Right atrium auricular region (tissue), 2 donors: Measurements from ENCODE around the gene MX1. TPM values are rescaled to one million over a fixed set of nuclear protein-coding genes. Genes with fewer than 3 reads are reported as not detected.
"Not testable (repeated sequence)": the region's sequence is repeated elsewhere in the genome, so short reads cannot be mapped to it uniquely, and the experiment has no call there.

Experiments
- DNase-seq: peaks from one replicate; pipeline ENCODE4 v3.0.0-alpha.2; 2019; ENCODE audit warnings: low spot score
- H3K27ac ChIP-seq, 2 donors: fragments of 200-600 bp; sonication (generic); 1 replicate in 1 of 2; 2 replicates in 1 of 2; pipeline ENCODE4 v1.5.1; 2016 to 2019
- H3K27me3 ChIP-seq, 2 donors: fragments of 200-600 bp; sonication (generic); one replicate each; pipeline versions ENCODE4 v1.5.1 to v1.6.0; 2017 to 2019
- H3K36me3 ChIP-seq: fragments of 200-600 bp; sonication (generic); one replicate; pipeline ENCODE4 v1.5.1; 2016
- H3K4me1 ChIP-seq, 2 donors: fragments of 200-600 bp; sonication (generic); one replicate each; pipeline versions ENCODE4 v1.5.1 to v1.6.0; 2017 to 2019
- H3K4me3 ChIP-seq, 2 donors: fragments of 200-600 bp; sonication (generic); 1 replicate in 1 of 2; 2 replicates in 1 of 2; pipeline ENCODE4 v1.5.1; 2017 to 2019; ENCODE audit warnings: mild to moderate bottlenecking in 1 of 2, moderate library complexity in 1 of 2
- H3K9me3 ChIP-seq, 2 donors: fragments of 200-600 bp; sonication (generic); one replicate each; pipeline ENCODE4 v1.5.1; 2019
- CTCF ChIP-seq, 2 donors: fragments of 200-600 bp; sonication (generic); IDR thresholded peaks; one replicate each; pipeline ENCODE4 v1.5.1; 2019; ENCODE audit warnings: antibody characterized with exemption in 2 of 2
- total RNA-seq, 2 donors: library from RNA; depleted of rRNA; stranded (reverse); fragments of >200 nt; gene quantifications; one replicate each; pipeline ENCODE4 v1.1.0, GENCODE V29; 2016

Gene MX1
- total RNA-seq, 2 donors from 2014 or later = 6.9 to 8.5 TPM

GRCh38 chr21:41407541-41408460, 18.2 kb upstream of the MX1 start:
- DNase-seq = no peak
- H3K4me1 ChIP-seq = no peaks in the 10 kb centered on the region
- no peak for TF ChIP-seq CTCF (IDR thresholded peaks at IDR 0.05)
- peaks cover 0 to under 1% of the 10 kb centered on the region in 2 donors for H3K9me3 ChIP-seq
- no peaks in the 10 kb centered on the region for H3K27me3 ChIP-seq
- H3K27ac ChIP-seq = no peak overlapping the region
- H3K4me3 ChIP-seq = no peak overlapping the region
- H3K36me3 ChIP-seq = peaks cover 14% of the 10 kb centered on the region

- no peaks in the 10 kb centered on the region for H3K27me3 ChIP-seq
Measured at GRCh38 chr21:41410361-41410760, 15.7 kb upstream of the MX1 start.

GRCh38 chr21:41410767-41411448, 15.1 kb upstream of the MX1 start:
- no peaks in the 10 kb centered on the region for H3K4me1 ChIP-seq
- H3K36me3 ChIP-seq = peaks cover 14% of the 10 kb centered on the region
- H3K9me3 ChIP-seq = peaks cover 0 to 5% of the 10 kb centered on the region in 2 donors
- no peak overlapping the region for H3K27ac ChIP-seq
- TF ChIP-seq CTCF (IDR thresholded peaks at IDR 0.05) = no peak
- H3K4me3 ChIP-seq = no peak overlapping the region
- no peak for DNase-seq
- H3K27me3 ChIP-seq = no peaks in the 10 kb centered on the region

More at GRCh38 chr21:41410361-41410760, 15.7 kb upstream of the MX1 start:
- DNase-seq = no peak
- Histone ChIP-seq H3K27ac (no peak overlapping the region), H3K36me3 (peaks cover 14% of the 10 kb centered on the region), H3K4me3 (no peak overlapping the region), H3K9me3 (peaks cover 0 to 5% of the 10 kb centered on the region in 2 donors), H3K4me1 (no peaks in the 10 kb centered on the region)
- no peak for TF ChIP-seq CTCF (IDR thresholded peaks at IDR 0.05)

GRCh38 chr21:41411449-41412089, 14.5 kb upstream of the MX1 start:
- peak in 1 of 2 donors; percentile 37 for TF ChIP-seq CTCF (IDR thresholded peaks at IDR 0.05)
- Histone ChIP-seq H3K4me1 (no peaks in the 10 kb centered on the region), H3K27me3 (no peaks in the 10 kb centered on the region), H3K4me3 (no peak overlapping the region), H3K27ac (no peak overlapping the region), H3K9me3 (peaks cover 0 to 5% of the 10 kb centered on the region in 2 donors), H3K36me3 (peaks cover 14% of the 10 kb centered on the region)
- DNase-seq = peak; percentile 57

GRCh38 chr21:41417505-41417904, 8.5 kb upstream of the MX1 start:
- H3K9me3 ChIP-seq, H3K27me3 ChIP-seq, H3K27ac ChIP-seq, H3K36me3 ChIP-seq, H3K4me1 ChIP-seq, H3K4me3 ChIP-seq: not testable (repeated sequence)
- DNase-seq = peak; percentile 26

GRCh38 chr21:41418393-41418792, 7.6 kb upstream of the MX1 start:
- no peaks in the 10 kb centered on the region for H3K36me3 ChIP-seq
- H3K4me3 ChIP-seq = no peak overlapping the region
- H3K9me3 ChIP-seq = no peaks in the 10 kb centered on the region
- DNase-seq = peak; percentile 47
- no peak for TF ChIP-seq CTCF (IDR thresholded peaks at IDR 0.05)
- H3K27ac ChIP-seq = no peak overlapping the region
- no peaks in the 10 kb centered on the region for H3K27me3 ChIP-seq
- H3K4me1 ChIP-seq = peaks cover 0 to 9% of the 10 kb centered on the region in 2 donors
